Tibial nerve (tissue), 4 donors: ENCODE results near the gene ICE2. TPM values are rescaled to one million over a fixed set of nuclear protein-coding genes. Genes with fewer than 3 reads are reported as not detected.

Experiments used
- DNase-seq, 2 donors: peaks; one replicate each; pipeline ENCODE4 v3.0.0-alpha.2; 2019; ENCODE audit warnings: low spot score in 2 of 2
- H3K27ac ChIP-seq, 4 donors: fragments of 200-600 bp; sonication (generic) in 3 of 4; one replicate each; pipeline ENCODE4 v1.5.1; 2017 to 2019; ENCODE audit warnings: mild to moderate bottlenecking in 1 of 4
- H3K27me3 ChIP-seq, 2 donors: fragments of 200-600 bp; sonication (generic) in 1 of 2; one replicate each; pipeline versions ENCODE4 v1.5.1 to v1.6.0; 2017 to 2019
- H3K36me3 ChIP-seq, 3 donors: fragments of 200-600 bp; sonication (generic); one replicate each; pipeline ENCODE4 v1.5.1; 2018 to 2019
- H3K4me1 ChIP-seq, 4 donors: fragments of 200-600 bp; sonication (generic) in 3 of 4; one replicate each; pipeline ENCODE4 v1.5.1; 2017 to 2019
- H3K4me3 ChIP-seq, 4 donors: fragments of 200-600 bp; sonication (generic) in 3 of 4; one replicate each; pipeline ENCODE4 v1.5.1; 2017 to 2019; ENCODE audit warnings: mild to moderate bottlenecking in 1 of 4, moderate library complexity in 1 of 4
- H3K9me3 ChIP-seq, 4 donors: fragments of 200-600 bp; sonication (generic) in 3 of 4; one replicate each; pipeline ENCODE4 v1.5.1; 2017 to 2019
- CTCF ChIP-seq, 5 experiments: fragments of 200-600 bp in 3 of 5; fragments of 450-650 bp in 2 of 5; sonication (generic) in 3 of 5; IDR thresholded peaks; one replicate each; pipeline ENCODE4 v1.5.1; 2016 to 2019; ENCODE audit warnings: antibody characterized with exemption in 5 of 5, mild to moderate bottlenecking in 3 of 5, moderate library complexity in 2 of 5
- EP300 ChIP-seq, 2 donors: sonication (generic); formaldehyde crosslinking; IDR thresholded peaks; one replicate each; pipeline ENCODE4 v1.6.1; 2017; ENCODE audit warnings: antibody characterized with exemption in 2 of 2, mild to moderate bottlenecking in 1 of 2
- POLR2A ChIP-seq, 2 donors: fragments of 450-650 bp; IDR thresholded peaks; one replicate each; pipeline ENCODE4 v1.6.1; 2017; ENCODE audit warnings: antibody characterized with exemption in 2 of 2, mild to moderate bottlenecking in 2 of 2, moderate library complexity in 2 of 2
- WGBS, 2 donors: methylation state at CpG; one replicate each; pipeline ENCODE4 v1.1.5; 2018; 5-methylcytosine and 5-hydroxymethylcytosine counted together
- total RNA-seq, 4 donors: library from RNA; depleted of rRNA; stranded (reverse); fragments of >200 nt; gene quantifications; one replicate each; pipeline ENCODE4 v1.1.0, GENCODE V29; 2016

Gene ICE2
- total RNA-seq, 4 donors from 2014 or later, result 23.9 to 44.1 (median 26.0) TPM

DNA sequence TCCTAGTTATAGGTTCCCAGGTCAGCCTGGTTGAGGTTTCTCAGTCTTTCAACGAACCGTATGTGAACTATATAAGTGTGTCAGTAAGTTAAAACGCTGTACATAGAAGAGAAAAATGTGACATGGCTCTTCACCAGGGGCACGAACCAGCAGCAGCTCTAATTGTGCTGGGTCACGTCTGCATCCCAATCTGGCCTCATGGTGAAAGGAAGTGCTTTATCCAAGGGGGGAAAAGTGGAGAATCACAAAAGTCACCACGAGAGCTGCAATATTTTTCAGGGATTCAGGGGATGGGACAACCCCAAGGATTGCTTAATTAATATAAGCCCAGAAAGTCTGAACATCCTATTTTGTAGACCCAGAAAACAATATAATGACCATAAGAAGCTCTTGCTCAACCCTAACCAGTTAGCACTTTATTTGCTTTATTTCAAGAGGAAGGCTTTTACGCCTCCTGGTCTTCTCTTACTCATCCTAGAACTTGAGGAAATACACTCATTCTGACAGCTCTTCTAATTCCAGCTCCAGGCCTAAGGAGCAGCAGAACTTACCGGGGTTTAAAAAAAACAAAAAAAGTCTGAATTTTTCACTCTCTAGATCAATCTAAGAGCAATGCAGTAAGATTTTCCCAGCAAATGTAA lies 97.7 kb downstream of the ICE2 start:
- Histone ChIP-seq H3K4me1 (peaks cover 3 to 99% (median 58%) of the 10 kb centered on the region in 4 donors), H3K27ac (peak overlapping the region in 2 of 4 donors; percentile 53 to 88), H3K36me3 (peaks cover 0 to 73% (median 0%) of the 10 kb centered on the region in 3 donors), H3K4me3 (no peak overlapping the region), H3K27me3 (no peaks in the 10 kb centered on the region), H3K9me3 (no peaks in the 10 kb centered on the region)
- WGBS, 2 donors, result 57 to 63% methylated on average over 8 of the region's 8 CpGs
- TF ChIP-seq CTCF (IDR thresholded peaks at IDR 0.05), result no peak
- TF ChIP-seq EP300 (IDR thresholded peaks at IDR 0.05), result no peak
- TF ChIP-seq POLR2A (IDR thresholded peaks at IDR 0.05), result no peak
- DNase-seq, result no peak

- Histone ChIP-seq H3K27me3 (no peaks in the 10 kb centered on the region), H3K9me3 (no peaks in the 10 kb centered on the region), H3K4me1 (peaks cover 7 to 99% (median 62%) of the 10 kb centered on the region in 4 donors), H3K27ac (peak overlapping the region; percentile 25 to 88 (median 54)), H3K4me3 (no peak overlapping the region), H3K36me3 (peaks cover 0 to 74% (median 0%) of the 10 kb centered on the region in 3 donors)
- TF ChIP-seq CTCF (IDR thresholded peaks at IDR 0.05) (no peak), EP300 (IDR thresholded peaks at IDR 0.05) (peak in 1 of 2 donors; percentile 87), POLR2A (IDR thresholded peaks at IDR 0.05) (no peak)
- DNase-seq, result no peak
- WGBS, 2 donors, result 30 to 35% methylated on average over 8 of the region's 8 CpGs
Measured at GRCh38 chr15:60379525-60380274, 99.2 kb downstream of the ICE2 start.

GRCh38 chr15:60379185-60379524 lies 99.8 kb downstream of the ICE2 start:
- DNase-seq, result no peak
- H3K9me3 ChIP-seq, result no peaks in the 10 kb centered on the region
- H3K36me3 ChIP-seq, result peaks cover 0 to 69% (median 0%) of the 10 kb centered on the region in 3 donors
- peaks cover 7 to 99% (median 63%) of the 10 kb centered on the region in 4 donors for H3K4me1 ChIP-seq
- peak overlapping the region; percentile 8 to 88 (median 48) for H3K27ac ChIP-seq
- no peaks in the 10 kb centered on the region for H3K27me3 ChIP-seq
- 92 to 100% methylated on average over 1 of the region's 1 CpG for WGBS, 2 donors
- TF ChIP-seq CTCF (IDR thresholded peaks at IDR 0.05) (no peak), EP300 (IDR thresholded peaks at IDR 0.05) (no peak), POLR2A (IDR thresholded peaks at IDR 0.05) (no peak)
- no peak overlapping the region for H3K4me3 ChIP-seq

DNA sequence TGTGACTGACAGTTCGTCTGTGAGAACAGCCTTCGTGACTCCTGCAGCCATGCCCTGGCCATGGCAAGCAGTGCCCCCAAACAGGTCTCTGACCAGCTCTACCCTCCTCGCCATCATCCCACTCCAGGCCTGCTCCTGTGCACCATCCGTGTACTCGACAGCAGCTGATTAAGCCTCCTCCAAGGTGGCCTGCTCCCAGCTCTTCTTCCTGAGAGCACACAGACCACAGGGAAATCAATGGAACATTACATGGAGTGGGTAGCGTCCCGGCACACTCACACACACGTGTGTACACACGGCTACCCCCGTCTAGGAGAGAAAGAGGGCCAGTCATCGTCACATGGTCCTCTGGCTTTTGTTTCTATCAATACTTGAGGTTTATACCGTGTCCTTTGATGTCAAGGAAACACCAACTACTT lies 102.3 kb downstream of the ICE2 start:
- WGBS, 2 donors, result 63 to 66% methylated on average over 12 of the region's 12 CpGs

More for the DNA sequence above, 102.3 kb downstream of the ICE2 start:
- no peak for DNase-seq
- peak overlapping the region in 2 of 4 donors; percentile 82 to 91 for H3K27ac ChIP-seq
- TF ChIP-seq POLR2A (IDR thresholded peaks at IDR 0.05) (no peak), CTCF (IDR thresholded peaks at IDR 0.05) (no peak), EP300 (IDR thresholded peaks at IDR 0.05) (no peak)
- H3K4me1 ChIP-seq, result peaks cover 7 to 99% (median 71%) of the 10 kb centered on the region in 4 donors
- peaks cover 0 to 53% (median 0%) of the 10 kb centered on the region in 3 donors for H3K36me3 ChIP-seq
- no peaks in the 10 kb centered on the region for H3K9me3 ChIP-seq
- H3K4me3 ChIP-seq, result no peak overlapping the region
- no peaks in the 10 kb centered on the region for H3K27me3 ChIP-seq
